Measurements from ENCODE around the gene SORBS2.
"Not testable (repeated sequence)": the region's sequence is repeated elsewhere in the genome, so short reads cannot be mapped to it uniquely, and the experiment has no call there.

Gene SORBS2

GRCh38 chr4:185717377-185717741 is 94.6 kb downstream of the SORBS2 start:
- no peak for DNase-seq (ENCODE audit: low spot score)
- no peak for TF ChIP-seq CTCF (IDR thresholded peaks at IDR 0.05; ENCODE audit: extremely low read depth, missing control alignments)

- no peak for TF ChIP-seq CTCF (IDR thresholded peaks at IDR 0.05; ENCODE audit: extremely low read depth, missing control alignments)
- DNase-seq (ENCODE audit: low spot score), result no peak
Measured at GRCh38 chr4:185716577-185717376, 95.2 kb downstream of the SORBS2 start.

- no peak for DNase-seq (ENCODE audit: low spot score)
- no peak for TF ChIP-seq CTCF (IDR thresholded peaks at IDR 0.05; ENCODE audit: extremely low read depth, missing control alignments)
Measured at GRCh38 chr4:185716141-185716551, 95.8 kb downstream of the SORBS2 start.

- not testable (repeated sequence) for DNase-seq (ENCODE audit: low spot score)
Measured at GRCh38 chr4:185714524-185714923, 97.5 kb downstream of the SORBS2 start.

GRCh38 chr4:185713731-185714130 is 98.3 kb downstream of the SORBS2 start:
- DNase-seq (ENCODE audit: low spot score), result no peak
- TF ChIP-seq CTCF (IDR thresholded peaks at IDR 0.05; ENCODE audit: extremely low read depth, missing control alignments), result no peak

GRCh38 chr4:185713272-185713671 is 98.7 kb downstream of the SORBS2 start:
- no peak for DNase-seq (ENCODE audit: low spot score)
- no peak for TF ChIP-seq CTCF (IDR thresholded peaks at IDR 0.05; ENCODE audit: extremely low read depth, missing control alignments)

GRCh38 chr4:185712350-185713024 is 99.5 kb downstream of the SORBS2 start:
- no peak for TF ChIP-seq CTCF (IDR thresholded peaks at IDR 0.05; ENCODE audit: extremely low read depth, missing control alignments)
- no peak for DNase-seq (ENCODE audit: low spot score)
